ENCODE measurements around the gene TUBB4A. TPM values are rescaled to one million over a fixed set of nuclear protein-coding genes. Genes with fewer than 3 reads are reported as not detected.

The TUBB4A gene
- total and polyA plus RNA-seq, 2 donors (not counting 1 experiment from before 2014, with no cell fraction given), result not detected

DNA sequence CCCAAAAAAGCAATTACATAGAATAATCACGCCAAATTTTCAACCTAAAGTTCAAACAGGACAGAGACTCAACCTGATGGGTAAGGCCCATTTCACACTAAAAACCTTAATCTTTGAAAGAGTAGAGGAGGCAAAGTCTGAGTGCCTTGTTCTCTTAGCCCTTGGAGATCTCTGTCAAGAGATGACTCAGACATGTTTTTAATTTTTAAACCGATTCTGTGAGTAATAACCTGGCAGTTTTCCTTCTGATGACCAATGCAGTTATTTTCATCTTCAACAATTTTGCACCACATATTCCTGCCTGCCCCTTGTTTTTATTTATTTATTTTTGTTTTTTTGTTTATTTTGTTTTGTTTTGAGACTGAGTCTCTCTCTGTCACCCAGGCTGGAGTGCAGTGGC lies 17.2 kb upstream of the TUBB4A start:
- TF ChIP-seq EZH2 (IDR thresholded peaks at IDR 0.05; ENCODE audit: low read length, missing control alignments), result no peak
- TF ChIP-seq, protein P1, sequence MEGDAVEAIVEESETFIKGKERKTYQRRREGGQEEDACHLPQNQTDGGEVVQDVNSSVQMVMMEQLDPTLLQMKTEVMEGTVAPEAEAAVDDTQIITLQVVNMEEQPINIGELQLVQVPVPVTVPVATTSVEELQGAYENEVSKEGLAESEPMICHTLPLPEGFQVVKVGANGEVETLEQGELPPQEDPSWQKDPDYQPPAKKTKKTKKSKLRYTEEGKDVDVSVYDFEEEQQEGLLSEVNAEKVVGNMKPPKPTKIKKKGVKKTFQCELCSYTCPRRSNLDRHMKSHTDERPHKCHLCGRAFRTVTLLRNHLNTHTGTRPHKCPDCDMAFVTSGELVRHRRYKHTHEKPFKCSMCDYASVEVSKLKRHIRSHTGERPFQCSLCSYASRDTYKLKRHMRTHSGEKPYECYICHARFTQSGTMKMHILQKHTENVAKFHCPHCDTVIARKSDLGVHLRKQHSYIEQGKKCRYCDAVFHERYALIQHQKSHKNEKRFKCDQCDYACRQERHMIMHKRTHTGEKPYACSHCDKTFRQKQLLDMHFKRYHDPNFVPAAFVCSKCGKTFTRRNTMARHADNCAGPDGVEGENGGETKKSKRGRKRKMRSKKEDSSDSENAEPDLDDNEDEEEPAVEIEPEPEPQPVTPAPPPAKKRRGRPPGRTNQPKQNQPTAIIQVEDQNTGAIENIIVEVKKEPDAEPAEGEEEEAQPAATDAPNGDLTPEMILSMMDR (conservative IDR thresholded peaks at IDR 0.05 in 1 of 2, IDR thresholded peaks at IDR 0.05 in 1 of 2; ENCODE audit: low read depth in 1 of 2, low read length in 2 of 2), result no peak
- H4K20me1 ChIP-seq (ENCODE audit: control insufficient read depth, extremely low read depth, insufficient read depth, low read length), result no peaks in the 10 kb centered on the region
- no peaks in the 10 kb centered on the region for H3K27me3 ChIP-seq (ENCODE audit: control insufficient read depth, insufficient read depth, low read length)
- H3K9me3 ChIP-seq (ENCODE audit: control insufficient read depth, insufficient read depth, low read depth, low read length), result no peaks in the 10 kb centered on the region
- no peak overlapping the region for H3K9ac ChIP-seq (ENCODE audit: insufficient read depth, low read length)
- no peaks in the 10 kb centered on the region for H3K4me1 ChIP-seq (ENCODE audit: control insufficient read depth, extremely low read depth, insufficient read depth, low read length)
- no peak overlapping the region for H3K4me2 ChIP-seq (ENCODE audit: extremely low read depth, insufficient read depth, low read length)
- peak; percentile 74 to 81 for DNase-seq (ENCODE audit: low read depth in 2 of 2)
- H3K4me3 ChIP-seq (replicated peaks in 1 of 4; ENCODE audit: control extremely low read depth in 1 of 4, insufficient read depth in 1 of 4, low read depth in 3 of 4, low read length in 4 of 4), result no peak overlapping the region
- H3K27ac ChIP-seq (ENCODE audit: insufficient read depth, low read length), result no peak overlapping the region
- no peak overlapping the region for H2AFZ ChIP-seq (ENCODE audit: low read length)
- no peaks in the 10 kb centered on the region for H3K79me2 ChIP-seq (ENCODE audit: control insufficient read depth, insufficient read depth, low read length)
- H3K36me3 ChIP-seq (ENCODE audit: control insufficient read depth, insufficient read depth, low read length), result no peaks in the 10 kb centered on the region

DNA sequence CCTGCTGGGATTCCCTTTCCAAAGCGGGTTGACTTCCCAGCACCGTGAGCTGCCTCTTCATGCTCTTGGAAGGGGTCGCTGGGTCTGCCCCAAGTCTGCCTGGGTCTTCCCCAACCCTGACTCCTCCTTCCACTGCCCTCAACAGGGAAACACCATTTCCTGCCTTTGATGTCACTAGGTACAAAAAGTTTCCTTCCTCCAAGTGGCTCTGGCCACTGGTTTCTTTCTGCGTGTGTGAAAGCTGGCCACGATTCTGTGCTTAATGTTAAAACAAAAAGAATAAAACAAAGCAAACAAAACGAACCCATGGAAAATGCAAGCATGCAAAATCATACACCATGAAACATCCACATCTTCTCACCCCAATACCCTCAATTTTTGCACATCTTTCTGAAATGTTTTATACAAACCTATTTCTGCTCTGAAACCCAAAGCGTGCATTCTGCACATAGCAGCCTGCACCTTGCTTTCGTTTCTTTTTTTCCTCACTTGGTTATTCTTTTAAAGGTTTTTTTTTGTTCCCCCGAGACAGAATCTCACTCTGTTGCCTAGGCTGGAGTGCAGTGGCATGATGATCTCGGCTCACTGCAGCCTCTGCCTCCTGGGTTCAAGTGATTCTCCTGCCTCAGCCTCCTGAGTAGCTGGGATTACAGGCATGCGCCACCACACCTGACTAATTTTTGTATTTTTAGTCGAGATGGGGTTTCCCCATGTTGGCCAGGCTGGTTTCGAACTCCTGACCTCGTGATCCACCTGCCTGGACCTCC lies 16.2 kb upstream of the TUBB4A start:
- Histone ChIP-seq H2AFZ (ENCODE audit: low read length) (no peak overlapping the region), H3K4me3 (replicated peaks in 1 of 4; ENCODE audit: control extremely low read depth in 1 of 4, insufficient read depth in 1 of 4, low read depth in 3 of 4, low read length in 4 of 4) (no peak overlapping the region), H3K9me3 (ENCODE audit: control insufficient read depth, insufficient read depth, low read depth, low read length) (no peaks in the 10 kb centered on the region), H3K36me3 (ENCODE audit: control insufficient read depth, insufficient read depth, low read length) (no peaks in the 10 kb centered on the region), H4K20me1 (ENCODE audit: control insufficient read depth, extremely low read depth, insufficient read depth, low read length) (no peaks in the 10 kb centered on the region), H3K4me1 (ENCODE audit: control insufficient read depth, extremely low read depth, insufficient read depth, low read length) (no peaks in the 10 kb centered on the region), H3K79me2 (ENCODE audit: control insufficient read depth, insufficient read depth, low read length) (no peaks in the 10 kb centered on the region), H3K27me3 (ENCODE audit: control insufficient read depth, insufficient read depth, low read length) (no peaks in the 10 kb centered on the region), H3K9ac (ENCODE audit: insufficient read depth, low read length) (no peak overlapping the region), H3K27ac (ENCODE audit: insufficient read depth, low read length) (no peak overlapping the region), H3K4me2 (ENCODE audit: extremely low read depth, insufficient read depth, low read length) (no peak overlapping the region)
- no peak for DNase-seq (ENCODE audit: low read depth in 2 of 2)
- TF ChIP-seq EZH2 (IDR thresholded peaks at IDR 0.05; ENCODE audit: low read length, missing control alignments), result no peak
- TF ChIP-seq, protein P1 (conservative IDR thresholded peaks at IDR 0.05 in 1 of 2, IDR thresholded peaks at IDR 0.05 in 1 of 2; ENCODE audit: low read depth in 1 of 2, low read length in 2 of 2), result no peak

DNA sequence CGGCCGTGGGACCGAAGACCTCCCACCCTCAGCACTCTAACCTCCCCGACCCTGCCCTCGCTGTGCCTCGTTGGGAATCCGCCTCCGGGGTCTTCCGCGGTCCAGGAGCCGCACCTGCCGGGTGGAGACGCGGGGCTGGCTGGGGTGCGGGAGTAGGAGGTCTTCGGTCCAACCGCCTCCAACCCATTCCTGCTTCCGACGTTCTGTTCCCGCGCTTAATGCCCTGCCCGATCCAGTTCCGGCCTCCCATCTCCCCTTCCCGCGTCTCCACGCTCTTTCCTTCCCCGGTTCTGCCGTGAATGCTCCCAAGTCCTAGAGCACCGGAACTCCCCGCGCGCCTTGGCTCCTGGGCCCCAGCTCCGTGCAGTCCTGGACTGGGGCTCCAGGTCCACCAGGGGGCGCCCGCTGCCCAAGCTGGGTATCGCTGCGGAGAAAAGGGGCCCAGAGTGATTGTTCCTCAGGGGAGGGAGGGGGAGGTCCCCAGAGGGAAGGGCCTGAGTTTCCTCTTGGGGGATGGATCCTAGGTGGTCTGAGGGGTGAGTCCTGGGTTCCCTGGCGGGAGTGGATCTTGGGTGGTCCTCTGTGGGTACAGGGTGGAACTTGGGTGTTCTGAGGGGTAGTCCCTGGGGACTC lies 14.7 kb upstream of the TUBB4A start:
- Histone ChIP-seq H3K4me1 (ENCODE audit: control insufficient read depth, extremely low read depth, insufficient read depth, low read length) (no peaks in the 10 kb centered on the region), H3K79me2 (ENCODE audit: control insufficient read depth, insufficient read depth, low read length) (no peaks in the 10 kb centered on the region), H3K4me3 (replicated peaks in 1 of 4; ENCODE audit: control extremely low read depth in 1 of 4, insufficient read depth in 1 of 4, low read depth in 3 of 4, low read length in 4 of 4) (peak overlapping the region; percentile 36 to 66 (median 51)), H3K9me3 (ENCODE audit: control insufficient read depth, insufficient read depth, low read depth, low read length) (no peaks in the 10 kb centered on the region), H4K20me1 (ENCODE audit: control insufficient read depth, extremely low read depth, insufficient read depth, low read length) (no peaks in the 10 kb centered on the region), H3K9ac (ENCODE audit: insufficient read depth, low read length) (peak overlapping the region; percentile 23), H3K4me2 (ENCODE audit: extremely low read depth, insufficient read depth, low read length) (peak overlapping the region; percentile 77), H3K27me3 (ENCODE audit: control insufficient read depth, insufficient read depth, low read length) (no peaks in the 10 kb centered on the region), H3K27ac (ENCODE audit: insufficient read depth, low read length) (no peak overlapping the region), H2AFZ (ENCODE audit: low read length) (peak overlapping the region; percentile 95), H3K36me3 (ENCODE audit: control insufficient read depth, insufficient read depth, low read length) (no peaks in the 10 kb centered on the region)
- TF ChIP-seq, protein P1 (conservative IDR thresholded peaks at IDR 0.05 in 1 of 2, IDR thresholded peaks at IDR 0.05 in 1 of 2; ENCODE audit: low read depth in 1 of 2, low read length in 2 of 2), result peak; percentile 89 to 90
- no peak for TF ChIP-seq EZH2 (IDR thresholded peaks at IDR 0.05; ENCODE audit: low read length, missing control alignments)
- peak; percentile 73 to 74 for DNase-seq (ENCODE audit: low read depth in 2 of 2)

Data from fibroblast of lung (primary cell).